ENCODE data around the gene TMIGD2. TPM values are rescaled to one million over a fixed set of nuclear protein-coding genes. Genes with fewer than 3 reads are reported as not detected.
"Not testable (repeated sequence)": the region's sequence is repeated elsewhere in the genome, so short reads cannot be mapped to it uniquely, and the experiment has no call there.

Gene TMIGD2
- total RNA-seq, 4 donors from 2014 or later: 0.22 to 0.76 (median 0.38) TPM; not detected in 1

- H3K9me3 ChIP-seq: no peaks in the 10 kb centered on the region
- no peak overlapping the region for H3K4me3 ChIP-seq
- H3K36me3 ChIP-seq: peaks cover 0 to 4% (median 0%) of the 10 kb centered on the region in 3 donors
- H3K27me3 ChIP-seq: peaks cover 10 to 54% (median 23%) of the 10 kb centered on the region in 4 donors
- intact Hi-C loops (cut with DNase I): no loop called here
- no peak overlapping the region for H3K27ac ChIP-seq
- no peak for TF ChIP-seq CTCF (IDR thresholded peaks at IDR 0.05)
- no peak for TF ChIP-seq POLR2A (IDR thresholded peaks at IDR 0.05)
- WGBS, 2 donors: 19 to 49% methylated on average over 4 to 8 of the region's 16 CpGs
- DNase-seq: no peak
- H3K4me1 ChIP-seq: peaks cover 11 to 20% (median 12%) of the 10 kb centered on the region in 3 donors
Measured at GRCh38 chr19:4277191-4277696, 24.9 kb downstream of the TMIGD2 start.

- Histone ChIP-seq H3K4me1 (peaks cover 5 to 11% (median 7%) of the 10 kb centered on the region in 3 donors), H3K27me3 (peaks cover 6 to 24% (median 7%) of the 10 kb centered on the region in 4 donors), H3K36me3 (peaks cover 0 to 34% (median 0%) of the 10 kb centered on the region in 3 donors)
- DNase-seq; H3K27ac ChIP-seq; intact Hi-C loops (cut with DNase I); H3K9me3 ChIP-seq; H3K4me3 ChIP-seq: not testable (repeated sequence)
- WGBS, 2 donors: 71 to 85% methylated on average over 4 to 5 of the region's 6 CpGs
Measured at GRCh38 chr19:4274321-4274686, 27.9 kb downstream of the TMIGD2 start.

- no peaks in the 10 kb centered on the region for H3K9me3 ChIP-seq
- DNase-seq: no peak
- H3K27me3 ChIP-seq: peaks cover 0 to 10% (median 0%) of the 10 kb centered on the region in 4 donors
- no peak overlapping the region for H3K27ac ChIP-seq
- H3K36me3 ChIP-seq: peaks cover 4 to 48% (median 12%) of the 10 kb centered on the region in 3 donors
- 77 to 86% methylated on average over 3 to 6 of the region's 10 CpGs for WGBS, 2 donors
- no peaks in the 10 kb centered on the region for H3K4me1 ChIP-seq
- TF ChIP-seq POLR2A (IDR thresholded peaks at IDR 0.05) (no peak), CTCF (IDR thresholded peaks at IDR 0.05) (no peak)
- no peak overlapping the region for H3K4me3 ChIP-seq
- intact Hi-C loops (cut with DNase I): no loop called here
Measured at GRCh38 chr19:4272894-4273293, 29.3 kb downstream of the TMIGD2 start.

- DNase-seq: no peak
- no peak overlapping the region for H3K4me3 ChIP-seq
- intact Hi-C loops (cut with DNase I): loop anchor here (5.0 kb wide), 1 partner anchor 83 kb away; no protein-coding TSS in a partner anchor
- TF ChIP-seq CTCF (IDR thresholded peaks at IDR 0.05) (no peak), POLR2A (IDR thresholded peaks at IDR 0.05) (no peak)
- no peaks in the 10 kb centered on the region for H3K9me3 ChIP-seq
- no peak overlapping the region for H3K27ac ChIP-seq
- H3K27me3 ChIP-seq: no peaks in the 10 kb centered on the region
- H3K36me3 ChIP-seq: peaks cover 13 to 86% (median 32%) of the 10 kb centered on the region in 3 donors
- WGBS, 2 donors: 84 to 94% methylated on average over 6 to 7 of the region's 13 CpGs
- H3K4me1 ChIP-seq: no peaks in the 10 kb centered on the region
Measured at GRCh38 chr19:4268816-4269430, 33.3 kb downstream of the TMIGD2 start.

GRCh38 chr19:4267901-4268815, 34.0 kb downstream of the TMIGD2 start:
- DNase-seq: no peak
- WGBS, 2 donors: 75 to 79% methylated on average over 14 to 18 of the region's 30 CpGs
- intact Hi-C loops (cut with DNase I): loop anchor here (5.0 kb wide), 1 partner anchor 84 kb away; no protein-coding TSS in a partner anchor
- Histone ChIP-seq H3K4me3 (no peak overlapping the region), H3K4me1 (no peaks in the 10 kb centered on the region), H3K27ac (no peak overlapping the region), H3K36me3 (peaks cover 16 to 93% (median 37%) of the 10 kb centered on the region in 3 donors), H3K27me3 (no peaks in the 10 kb centered on the region), H3K9me3 (no peaks in the 10 kb centered on the region)
- TF ChIP-seq CTCF (IDR thresholded peaks at IDR 0.05): no peak
- no peak for TF ChIP-seq POLR2A (IDR thresholded peaks at IDR 0.05)
